Esophagus squamous epithelium (tissue), 5 donors: ENCODE measurements around the gene KIAA0513. TPM values are rescaled to one million over a fixed set of nuclear protein-coding genes. Genes with fewer than 3 reads are reported as not detected.
A peak's percentile ranks its signal among the peaks of the same experiment; 100 is the strongest.

ENCODE experiments used
- DNase-seq: peaks from one replicate; lab custom pipeline; 2025; lab: John Stamatoyannopoulos, UW
- H3K27ac ChIP-seq, 4 donors: fragments of 200-600 bp; sonication (generic); one replicate each; pipeline ENCODE4 v1.5.1; 2016 to 2019; ENCODE audit warnings: mild to moderate bottlenecking in 1 of 4
- H3K27me3 ChIP-seq, 4 donors: fragments of 200-600 bp; sonication (generic); 1 replicate in 3 of 4; 2 replicates in 1 of 4; pipeline versions ENCODE4 v1.5.1 to v1.6.0; 2017 to 2021; ENCODE audit warnings: antibody characterized with exemption in 1 of 4
- H3K36me3 ChIP-seq, 3 donors: fragments of 200-600 bp; sonication (generic); one replicate each; pipeline ENCODE4 v1.5.1; 2016 to 2019
- H3K4me1 ChIP-seq, 3 donors: fragments of 200-600 bp; sonication (generic); one replicate each; pipeline ENCODE4 v1.5.1; 2017 to 2019
- H3K4me3 ChIP-seq, 4 donors: fragments of 200-600 bp; sonication (generic); 1 replicate in 3 of 4; 2 replicates in 1 of 4; pipeline ENCODE4 v1.5.1; 2016 to 2019; ENCODE audit warnings: mild to moderate bottlenecking in 2 of 4, moderate library complexity in 1 of 4
- H3K9me3 ChIP-seq, 3 donors: fragments of 200-600 bp; sonication (generic); one replicate each; pipeline ENCODE4 v1.5.1; 2016 to 2019
- POLR2A ChIP-seq, 4 donors: fragments of 450-650 bp; IDR thresholded peaks; one replicate each; pipeline ENCODE4 v1.6.1; 2017; ENCODE audit warnings: antibody characterized with exemption in 4 of 4, mild to moderate bottlenecking in 4 of 4, moderate library complexity in 3 of 4
- WGBS, 2 donors: methylation state at CpG; one replicate each; pipeline ENCODE4 v1.1.5; 2018; 5-methylcytosine and 5-hydroxymethylcytosine counted together
- intact Hi-C: fragments of 100-400 bp; cut with DNase I; formaldehyde crosslinking; loops from one replicate; pipeline ENCODE4 v1.15.0; 2022
- total RNA-seq, 4 donors: library from RNA; depleted of rRNA; stranded (reverse); fragments of >200 nt; gene quantifications; one replicate each; pipeline ENCODE4 v1.1.0, GENCODE V29; 2016
- TF ChIP-seq, protein P1 (sequence below), 6 experiments: fragments of 450-650 bp in 4 of 6; fragments of 200-600 bp in 2 of 6; sonication (generic) in 2 of 6; IDR thresholded peaks; one replicate each; pipeline ENCODE4 v1.5.1; 2016 to 2019; ENCODE audit warnings: antibody characterized with exemption in 6 of 6, mild to moderate bottlenecking in 4 of 6, moderate library complexity in 4 of 6
- donor health status: DM: yes; HTN: yes; CAD: no.

Gene KIAA0513
- total RNA-seq, 4 donors from 2014 or later: 9.0 to 11.4 (median 9.7) TPM

GRCh38 chr16:85045641-85046471 lies 18.3 kb downstream of the KIAA0513 start:
- intact Hi-C loops: no loop called here
- H3K4me1 ChIP-seq: peaks cover 0 to 14% (median 0%) of the 10 kb centered on the region in 3 donors

DNA sequence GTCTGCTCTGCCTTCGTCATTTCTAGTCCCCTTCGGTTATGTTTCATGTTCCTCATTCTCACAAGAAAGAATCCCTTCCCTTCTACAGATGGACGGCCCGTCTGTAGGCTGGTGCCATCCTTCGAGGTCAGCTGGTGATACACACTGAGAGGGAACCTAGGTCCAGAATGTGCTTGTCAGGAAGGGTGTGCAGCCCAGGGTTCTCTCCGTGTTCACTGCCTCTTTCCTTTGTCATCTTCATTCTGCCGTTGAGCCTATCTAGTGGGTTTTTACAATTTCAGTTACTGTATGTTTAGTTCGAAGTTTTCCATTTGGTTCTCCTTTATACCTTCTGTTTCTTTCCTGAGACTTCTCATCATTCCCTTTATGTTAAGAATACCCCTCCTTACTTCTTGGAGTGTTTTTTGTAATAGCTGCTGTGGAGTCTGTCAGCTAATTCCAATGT lies 18.9 kb downstream of the KIAA0513 start:
- TF ChIP-seq, protein P1, sequence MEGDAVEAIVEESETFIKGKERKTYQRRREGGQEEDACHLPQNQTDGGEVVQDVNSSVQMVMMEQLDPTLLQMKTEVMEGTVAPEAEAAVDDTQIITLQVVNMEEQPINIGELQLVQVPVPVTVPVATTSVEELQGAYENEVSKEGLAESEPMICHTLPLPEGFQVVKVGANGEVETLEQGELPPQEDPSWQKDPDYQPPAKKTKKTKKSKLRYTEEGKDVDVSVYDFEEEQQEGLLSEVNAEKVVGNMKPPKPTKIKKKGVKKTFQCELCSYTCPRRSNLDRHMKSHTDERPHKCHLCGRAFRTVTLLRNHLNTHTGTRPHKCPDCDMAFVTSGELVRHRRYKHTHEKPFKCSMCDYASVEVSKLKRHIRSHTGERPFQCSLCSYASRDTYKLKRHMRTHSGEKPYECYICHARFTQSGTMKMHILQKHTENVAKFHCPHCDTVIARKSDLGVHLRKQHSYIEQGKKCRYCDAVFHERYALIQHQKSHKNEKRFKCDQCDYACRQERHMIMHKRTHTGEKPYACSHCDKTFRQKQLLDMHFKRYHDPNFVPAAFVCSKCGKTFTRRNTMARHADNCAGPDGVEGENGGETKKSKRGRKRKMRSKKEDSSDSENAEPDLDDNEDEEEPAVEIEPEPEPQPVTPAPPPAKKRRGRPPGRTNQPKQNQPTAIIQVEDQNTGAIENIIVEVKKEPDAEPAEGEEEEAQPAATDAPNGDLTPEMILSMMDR (IDR thresholded peaks at IDR 0.05): no peak
- TF ChIP-seq POLR2A (IDR thresholded peaks at IDR 0.05): no peak
- intact Hi-C loops: no loop called here
- Histone ChIP-seq H3K36me3 (peaks cover 0 to 10% (median 0%) of the 10 kb centered on the region in 3 donors), H3K4me3 (no peak overlapping the region), H3K9me3 (no peaks in the 10 kb centered on the region), H3K4me1 (peaks cover 0 to 19% (median 0%) of the 10 kb centered on the region in 3 donors), H3K27me3 (no peaks in the 10 kb centered on the region), H3K27ac (no peak overlapping the region)
- DNase-seq: no peak
- WGBS, 2 donors: 91 to 94% methylated on average over 8 of the region's 8 CpGs

More at GRCh38 chr16:85045641-85046471, 18.3 kb downstream of the KIAA0513 start:
- no peak for TF ChIP-seq POLR2A (IDR thresholded peaks at IDR 0.05)
- TF ChIP-seq, protein P1 (IDR thresholded peaks at IDR 0.05): no peak
- no peak for DNase-seq
- 88 to 94% methylated on average over 12 of the region's 23 CpGs for WGBS, 2 donors
- Histone ChIP-seq H3K9me3 (no peaks in the 10 kb centered on the region), H3K4me3 (no peak overlapping the region), H3K36me3 (peaks cover 0 to 10% (median 0%) of the 10 kb centered on the region in 3 donors), H3K27ac (no peak overlapping the region), H3K27me3 (no peaks in the 10 kb centered on the region)

DNA sequence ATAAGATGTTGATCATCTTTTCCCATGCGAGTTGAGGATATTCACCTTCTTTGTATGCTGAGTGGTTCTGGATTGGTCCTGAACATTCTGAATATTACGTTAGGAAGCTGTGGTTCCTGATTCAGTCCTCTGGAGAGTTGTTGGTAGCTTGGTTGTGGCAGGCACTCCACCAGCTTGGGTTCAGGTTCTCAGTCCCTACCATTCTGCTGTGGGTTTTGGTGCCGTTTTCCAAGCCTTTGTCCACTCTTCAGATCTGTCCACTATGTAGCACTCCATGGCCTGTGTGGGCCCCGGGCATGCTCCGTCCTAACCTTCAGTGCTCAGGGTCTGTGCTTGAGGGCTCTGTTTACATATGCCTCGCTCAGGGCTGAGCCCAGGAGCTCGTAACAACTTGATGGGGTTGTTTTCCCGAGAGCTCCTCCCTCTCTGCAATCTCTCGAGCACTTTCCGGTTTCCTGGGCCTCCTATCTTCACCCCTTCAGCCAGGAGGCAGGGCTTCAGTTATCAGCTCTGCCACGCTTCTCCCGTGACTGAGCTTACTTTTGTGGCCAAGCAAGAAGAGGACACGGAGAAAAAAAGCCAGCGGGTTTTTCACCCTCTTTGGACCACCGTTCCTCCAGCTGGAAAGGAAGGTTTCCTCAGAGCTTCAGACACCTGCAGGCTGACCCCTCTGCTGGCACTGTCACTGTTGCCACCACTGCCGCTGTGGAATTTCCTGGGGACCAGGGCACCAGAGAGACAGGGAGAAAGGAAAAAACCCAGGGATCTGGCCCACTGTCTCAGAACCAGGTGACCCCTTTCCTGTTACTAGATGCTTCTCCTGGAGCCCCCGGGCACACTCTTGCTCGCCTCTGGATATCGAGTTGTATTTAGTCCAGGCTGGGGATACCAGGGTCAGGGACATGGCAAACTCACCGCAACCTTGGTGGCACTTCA lies 19.6 kb downstream of the KIAA0513 start:
- intact Hi-C loops: no loop called here
- no peaks in the 10 kb centered on the region for H3K9me3 ChIP-seq
- WGBS, 2 donors: 77 to 85% methylated on average over 11 to 13 of the region's 20 CpGs
- no peak for DNase-seq
- H3K4me3 ChIP-seq: no peak overlapping the region
- peak overlapping the region in 1 of 4 donors; percentile 9 for H3K27ac ChIP-seq
- H3K36me3 ChIP-seq: peaks cover 0 to 10% (median 0%) of the 10 kb centered on the region in 3 donors
- H3K4me1 ChIP-seq: peaks cover 0 to 19% (median 0%) of the 10 kb centered on the region in 3 donors
- no peaks in the 10 kb centered on the region for H3K27me3 ChIP-seq
- TF ChIP-seq, protein P1 (IDR thresholded peaks at IDR 0.05): no peak
- no peak for TF ChIP-seq POLR2A (IDR thresholded peaks at IDR 0.05)

- H3K27me3 ChIP-seq: no peaks in the 10 kb centered on the region
- TF ChIP-seq, protein P1 (IDR thresholded peaks at IDR 0.05): no peak
- no peak for TF ChIP-seq POLR2A (IDR thresholded peaks at IDR 0.05)
- H3K9me3 ChIP-seq: no peaks in the 10 kb centered on the region
- intact Hi-C loops: no loop called here
- H3K36me3 ChIP-seq: peaks cover 0 to 10% (median 0%) of the 10 kb centered on the region in 3 donors
- WGBS, 2 donors: 75 to 80% methylated on average over 10 to 11 of the region's 11 CpGs
- peaks cover 0 to 19% (median 0%) of the 10 kb centered on the region in 3 donors for H3K4me1 ChIP-seq
- peak overlapping the region in 1 of 4 donors; percentile 9 for H3K27ac ChIP-seq
- no peak for DNase-seq
- no peak overlapping the region for H3K4me3 ChIP-seq
Measured at GRCh38 chr16:85047867-85048455, 20.4 kb downstream of the KIAA0513 start.
